ENCODE results near the gene SPCS2.

- TF ChIP-seq NFIC (IDR thresholded peaks at IDR 0.05) (no peak), MAX (IDR thresholded peaks at IDR 0.05) (no peak), CEBPB (IDR thresholded peaks at IDR 0.05) (no peak), EGR1 (IDR thresholded peaks at IDR 0.05) (no peak), CREB1 (IDR thresholded peaks at IDR 0.05; ENCODE audit: low read depth) (no peak), FOXM1 (IDR thresholded peaks at IDR 0.05; ENCODE audit: borderline replicate concordance, low read depth) (no peak), TEAD4 (IDR thresholded peaks at IDR 0.05) (no peak), YY1 (IDR thresholded peaks at IDR 0.05; ENCODE audit: low read depth) (no peak), TAF1 (IDR thresholded peaks at IDR 0.05; ENCODE audit: low read depth) (no peak), RAD21 (IDR thresholded peaks at IDR 0.05; ENCODE audit: low read depth) (no peak), EP300 (IDR thresholded peaks at IDR 0.05; ENCODE audit: borderline replicate concordance) (no peak)
- TF ChIP-seq, protein P1, sequence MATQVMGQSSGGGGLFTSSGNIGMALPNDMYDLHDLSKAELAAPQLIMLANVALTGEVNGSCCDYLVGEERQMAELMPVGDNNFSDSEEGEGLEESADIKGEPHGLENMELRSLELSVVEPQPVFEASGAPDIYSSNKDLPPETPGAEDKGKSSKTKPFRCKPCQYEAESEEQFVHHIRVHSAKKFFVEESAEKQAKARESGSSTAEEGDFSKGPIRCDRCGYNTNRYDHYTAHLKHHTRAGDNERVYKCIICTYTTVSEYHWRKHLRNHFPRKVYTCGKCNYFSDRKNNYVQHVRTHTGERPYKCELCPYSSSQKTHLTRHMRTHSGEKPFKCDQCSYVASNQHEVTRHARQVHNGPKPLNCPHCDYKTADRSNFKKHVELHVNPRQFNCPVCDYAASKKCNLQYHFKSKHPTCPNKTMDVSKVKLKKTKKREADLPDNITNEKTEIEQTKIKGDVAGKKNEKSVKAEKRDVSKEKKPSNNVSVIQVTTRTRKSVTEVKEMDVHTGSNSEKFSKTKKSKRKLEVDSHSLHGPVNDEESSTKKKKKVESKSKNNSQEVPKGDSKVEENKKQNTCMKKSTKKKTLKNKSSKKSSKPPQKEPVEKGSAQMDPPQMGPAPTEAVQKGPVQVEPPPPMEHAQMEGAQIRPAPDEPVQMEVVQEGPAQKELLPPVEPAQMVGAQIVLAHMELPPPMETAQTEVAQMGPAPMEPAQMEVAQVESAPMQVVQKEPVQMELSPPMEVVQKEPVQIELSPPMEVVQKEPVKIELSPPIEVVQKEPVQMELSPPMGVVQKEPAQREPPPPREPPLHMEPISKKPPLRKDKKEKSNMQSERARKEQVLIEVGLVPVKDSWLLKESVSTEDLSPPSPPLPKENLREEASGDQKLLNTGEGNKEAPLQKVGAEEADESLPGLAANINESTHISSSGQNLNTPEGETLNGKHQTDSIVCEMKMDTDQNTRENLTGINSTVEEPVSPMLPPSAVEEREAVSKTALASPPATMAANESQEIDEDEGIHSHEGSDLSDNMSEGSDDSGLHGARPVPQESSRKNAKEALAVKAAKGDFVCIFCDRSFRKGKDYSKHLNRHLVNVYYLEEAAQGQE (IDR thresholded peaks at IDR 0.05; ENCODE audit: low read depth): no peak
Measured at GRCh38 chr11:74933765-74934164, 15.3 kb upstream of the SPCS2 start.
